GM21717 (cell line): ENCODE measurements around the gene NUBP2.
"Not testable (repeated sequence)": the region's sequence is repeated elsewhere in the genome, so short reads cannot be mapped to it uniquely, and the experiment has no call there.

Experiments used
- ATAC-seq: cut with Tn5 transposase; IDR thresholded peaks from one replicate; pipeline ENCODE4 v1.9.1; 2021; ENCODE audit warnings: mild to moderate bottlenecking, moderate library complexity; ENCODE audit not compliant: unreplicated experiment

The NUBP2 gene

GRCh38 chr16:1784977-1785845, 2.5 kb downstream of the NUBP2 start:
- ATAC-seq: no peak

DNA sequence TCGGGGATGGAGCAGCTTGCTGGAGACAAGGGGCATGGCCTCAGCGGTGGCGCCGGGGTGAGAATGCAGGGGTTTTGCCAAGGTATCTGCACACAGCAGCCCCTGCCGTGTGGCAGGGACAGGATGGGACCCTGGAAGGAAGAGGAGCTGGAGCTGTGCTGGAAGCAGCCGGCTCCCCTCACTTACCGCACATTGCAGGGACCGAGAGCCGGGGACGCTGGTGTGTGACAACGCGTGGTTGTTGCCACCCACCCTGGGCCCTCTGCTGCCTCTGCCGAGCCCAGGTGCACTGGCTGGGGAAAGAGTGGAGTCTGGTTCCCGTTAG, 3.0 kb downstream of the NUBP2 start:
- no peak for ATAC-seq

DNA sequence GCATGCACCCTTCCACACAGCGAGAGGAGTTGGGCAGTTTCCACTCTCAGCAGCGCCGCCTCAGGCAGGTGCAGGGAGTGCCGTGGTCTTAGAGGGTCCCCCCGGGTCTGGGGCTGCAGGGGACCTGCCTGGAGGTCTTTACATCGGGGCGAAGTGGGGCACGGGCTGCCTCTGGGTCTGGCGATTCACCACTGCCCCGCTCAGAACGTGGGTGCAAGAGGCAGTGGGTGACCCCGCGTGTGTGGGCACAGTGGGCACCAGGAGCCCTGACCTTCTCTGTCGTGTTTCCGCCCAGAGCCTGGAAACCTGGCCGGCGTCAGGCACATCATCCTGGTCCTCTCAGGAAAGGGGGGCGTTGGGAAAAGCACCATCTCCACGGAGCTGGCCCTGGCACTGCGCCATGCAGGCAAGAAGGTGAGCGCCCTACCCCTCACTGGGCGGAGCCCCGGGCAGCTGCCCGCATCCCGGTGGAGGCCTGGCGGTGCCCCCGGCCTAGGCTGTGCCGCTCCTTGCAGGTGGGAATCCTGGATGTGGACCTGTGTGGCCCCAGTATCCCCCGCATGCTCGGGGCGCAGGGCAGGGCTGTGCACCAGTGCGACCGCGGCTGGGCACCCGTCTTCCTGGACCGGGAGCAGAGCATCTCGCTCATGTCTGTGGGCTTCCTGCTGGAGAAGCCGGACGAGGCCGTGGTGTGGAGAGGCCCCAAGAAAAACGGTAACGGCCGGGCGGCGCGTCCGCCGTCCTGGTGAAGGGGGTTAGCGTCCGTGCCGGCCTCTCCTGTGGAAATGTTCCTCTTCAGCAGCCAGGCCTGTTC, 3.7 kb downstream of the NUBP2 start:
- no peak for ATAC-seq

- ATAC-seq: no peak
Observed at GRCh38 chr16:1787056-1787321, 4.2 kb downstream of the NUBP2 start.

DNA sequence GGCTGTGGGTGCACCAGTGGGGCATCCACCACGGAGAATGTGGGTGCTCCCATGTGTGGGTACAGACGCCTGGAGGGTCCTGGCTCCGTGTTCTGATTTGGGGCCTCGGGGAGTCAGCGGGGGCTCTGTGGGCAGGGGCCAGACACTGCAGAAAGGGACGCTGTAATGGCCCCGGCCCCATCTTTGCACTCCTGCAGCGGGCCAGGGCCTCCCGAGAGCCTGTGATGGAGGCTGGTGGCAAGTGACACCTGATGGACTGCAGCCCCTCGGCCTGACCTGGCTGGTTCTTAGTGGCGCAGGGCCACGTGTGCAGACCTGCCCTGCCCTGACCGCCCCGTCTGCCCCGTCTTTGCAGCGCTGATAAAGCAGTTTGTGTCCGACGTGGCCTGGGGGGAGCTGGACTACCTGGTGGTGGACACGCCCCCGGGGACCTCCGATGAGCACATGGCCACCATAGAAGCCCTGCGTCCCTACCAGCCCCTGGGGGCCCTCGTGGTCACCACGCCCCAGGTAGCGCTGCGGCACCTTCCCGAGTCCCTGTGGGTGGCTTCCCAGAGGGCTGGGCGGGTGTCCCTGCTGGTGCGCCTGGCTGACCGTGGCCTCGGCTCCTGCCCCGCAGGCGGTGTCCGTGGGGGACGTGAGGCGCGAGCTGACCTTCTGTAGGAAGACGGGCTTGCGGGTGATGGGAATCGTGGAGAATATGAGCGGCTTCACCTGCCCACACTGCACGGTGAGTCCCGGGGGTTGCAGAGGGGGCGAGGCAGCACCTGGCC, 4.7 kb downstream of the NUBP2 start:
- ATAC-seq: no peak

DNA sequence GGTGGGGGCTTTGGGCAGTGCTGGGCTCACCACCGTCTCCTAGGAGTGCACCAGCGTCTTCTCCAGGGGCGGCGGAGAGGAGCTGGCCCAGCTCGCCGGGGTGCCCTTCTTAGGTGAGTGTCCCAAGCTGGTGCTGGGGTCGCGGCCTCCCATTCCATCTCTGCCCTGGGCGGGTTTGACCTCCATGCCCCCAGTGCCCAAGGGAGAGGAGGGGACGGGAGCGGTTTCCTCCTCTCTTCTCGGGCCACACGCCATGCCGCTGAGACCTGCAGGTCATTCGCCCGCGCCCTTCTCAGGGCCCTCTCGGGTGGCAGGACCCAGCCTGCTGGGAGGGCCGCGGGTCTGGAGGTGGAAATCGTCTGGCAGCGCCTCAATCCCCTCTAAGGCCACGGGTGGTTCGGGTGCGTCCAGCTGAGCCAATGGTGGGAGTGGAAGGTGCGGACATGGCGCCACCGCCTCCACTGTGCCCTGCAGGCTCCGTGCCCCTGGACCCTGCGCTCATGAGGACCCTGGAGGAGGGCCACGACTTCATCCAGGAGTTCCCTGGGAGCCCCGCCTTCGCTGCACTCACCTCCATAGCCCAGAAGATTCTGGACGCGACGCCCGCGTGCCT, 5.4 kb downstream of the NUBP2 start:
- ATAC-seq: no peak

- ATAC-seq: no peak
Observed at GRCh38 chr16:1788708-1789100, 5.9 kb downstream of the NUBP2 start.

GRCh38 chr16:1789643-1790045, 6.9 kb downstream of the NUBP2 start:
- ATAC-seq: no peak

DNA sequence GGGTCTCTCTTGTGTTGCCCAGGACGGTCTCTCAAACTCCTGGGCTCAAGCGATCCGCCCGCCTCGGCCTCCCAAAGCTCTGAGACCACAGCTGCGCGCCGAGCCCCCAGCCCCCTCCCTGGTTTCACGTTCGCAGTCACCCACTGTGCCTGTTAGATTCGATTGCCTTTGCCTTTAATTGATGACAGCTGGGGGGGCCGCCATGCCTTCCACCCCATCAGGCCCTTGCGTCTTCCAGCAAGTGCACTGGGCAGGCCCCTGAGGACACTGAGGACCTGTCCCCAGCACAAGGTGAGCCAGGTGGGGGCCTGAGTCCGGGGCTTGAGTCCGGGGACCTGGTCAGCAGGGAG, 7.5 kb downstream of the NUBP2 start:
- no peak for ATAC-seq

DNA sequence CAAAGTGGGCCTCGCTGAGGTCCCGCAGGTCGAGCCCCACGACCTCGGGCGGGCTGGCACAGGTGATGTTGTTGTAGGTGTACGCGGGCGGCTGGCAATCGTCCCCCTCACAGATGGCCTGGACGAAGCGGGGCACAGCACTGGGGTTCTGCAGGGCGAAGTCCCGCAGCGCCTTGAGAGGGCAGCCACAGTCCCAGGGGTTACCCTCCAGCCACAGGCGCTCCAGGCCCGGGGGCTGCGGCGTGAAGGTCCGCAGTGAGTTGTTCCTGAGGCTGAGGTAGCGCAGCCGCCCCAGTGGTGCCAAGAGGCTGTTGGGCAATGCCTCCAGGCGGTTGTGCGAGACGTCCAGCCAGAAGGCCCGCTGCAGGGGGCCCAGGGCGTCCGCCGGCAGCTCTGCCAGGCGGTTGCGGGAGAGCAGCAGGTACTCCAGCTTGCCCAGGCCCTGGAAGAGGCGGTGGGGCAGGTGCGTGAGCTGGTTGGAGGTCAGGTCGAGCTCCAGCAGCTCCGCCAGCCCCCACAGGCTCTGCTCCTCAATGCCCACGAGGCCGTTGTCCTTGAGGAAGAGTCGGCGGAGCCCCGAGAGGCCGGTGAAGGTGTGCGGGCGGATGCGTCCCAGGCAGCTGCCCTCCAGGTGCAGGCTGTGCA, 8.0 kb downstream of the NUBP2 start:
- no peak for ATAC-seq

GRCh38 chr16:1791256-1791942, 8.6 kb downstream of the NUBP2 start:
- ATAC-seq: no peak

GRCh38 chr16:1791943-1792812, 9.4 kb downstream of the NUBP2 start:
- no peak for ATAC-seq

GRCh38 chr16:1792836-1793577, 10.2 kb downstream of the NUBP2 start:
- ATAC-seq: no peak

DNA sequence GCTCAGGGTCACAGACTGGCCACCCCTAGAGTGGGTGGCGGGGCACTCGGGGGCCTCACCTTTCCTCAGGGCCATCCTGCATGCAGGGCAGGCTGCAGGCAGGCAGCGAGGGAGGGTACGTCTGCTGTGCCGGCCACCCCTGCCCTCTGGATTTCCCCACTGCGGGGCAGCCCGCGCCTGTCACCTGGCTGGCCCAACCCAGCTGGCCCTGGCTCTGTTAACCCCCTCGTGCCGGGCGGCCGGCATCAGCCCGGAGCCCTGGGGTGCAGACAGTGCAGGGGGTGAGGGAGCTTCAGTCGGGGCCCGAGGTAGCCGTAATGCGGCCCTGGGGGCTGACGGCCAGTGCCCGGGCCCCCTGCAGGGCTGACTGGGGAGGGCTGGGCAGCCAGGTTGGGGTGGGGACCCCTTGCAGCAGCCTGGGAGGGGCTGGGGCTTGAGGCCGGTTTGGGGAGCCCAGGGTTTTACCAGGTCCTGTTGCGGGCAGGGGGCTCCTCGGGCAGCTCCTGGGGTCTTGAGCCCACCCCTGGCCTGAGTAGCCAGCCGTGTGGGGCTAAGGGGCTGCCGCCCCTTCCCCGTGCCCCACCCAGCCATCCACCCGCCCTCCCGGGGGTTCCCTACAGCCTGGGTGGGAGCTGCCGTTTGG, 10.9 kb downstream of the NUBP2 start, which contains the start of gene IGFALS:
IGFALS (minus strand) TSS at position 128 of the 643 bp plus-strand sequence; CDS start at position 75, 53 bp downstream.
- no peak for ATAC-seq

GRCh38 chr16:1794221-1794871, 11.6 kb downstream of the NUBP2 start:
- ATAC-seq: no peak

- ATAC-seq: no peak
Observed at GRCh38 chr16:1794908-1795666, 12.3 kb downstream of the NUBP2 start.

- not testable (repeated sequence) for ATAC-seq
Observed at GRCh38 chr16:1799263-1799662, 16.5 kb downstream of the NUBP2 start.
